HG03378 (cell line): ENCODE results near the gene WDR46.
A peak's percentile ranks its signal among the peaks of the same experiment; 100 is the strongest.

Experiments
- ATAC-seq: cut with Tn5 transposase; IDR thresholded peaks from one replicate; pipeline ENCODE4 v1.9.1; 2021; ENCODE audit warnings: mild to moderate bottlenecking, moderate library complexity; ENCODE audit not compliant: unreplicated experiment

The WDR46 gene

GRCh38 chr6:33314515-33314942, 25.5 kb upstream of the WDR46 start:
- no peak for ATAC-seq

GRCh38 chr6:33313709-33314514, 24.9 kb upstream of the WDR46 start, which contains the start of gene TAPBP:
TAPBP (minus strand) TSS chr6:33314078; CDS start chr6:33314041, 37 bp downstream.
- no peak for ATAC-seq

GRCh38 chr6:33313105-33313708, 24.2 kb upstream of the WDR46 start:
- ATAC-seq, result no peak

GRCh38 chr6:33312361-33313104, 23.5 kb upstream of the WDR46 start:
- no peak for ATAC-seq

- no peak for ATAC-seq
Observed at GRCh38 chr6:33306356-33306755, 17.3 kb upstream of the WDR46 start.

- ATAC-seq, result no peak
Observed at GRCh38 chr6:33305052-33305451, 16.0 kb upstream of the WDR46 start.

GRCh38 chr6:33304216-33304615, 15.2 kb upstream of the WDR46 start:
- no peak for ATAC-seq

- ATAC-seq, result no peak
Observed at GRCh38 chr6:33301877-33302276, 12.8 kb upstream of the WDR46 start.

GRCh38 chr6:33299237-33299944, 10.4 kb upstream of the WDR46 start:
- peak; percentile 60 for ATAC-seq

GRCh38 chr6:33298773-33299236, 9.8 kb upstream of the WDR46 start, which contains the start of gene RGL2:
RGL2 (minus strand) TSS chr6:33298942; CDS start chr6:33298610, 332 bp downstream.
- peak; percentile 15 for ATAC-seq

GRCh38 chr6:33297956-33298772, 9.1 kb upstream of the WDR46 start:
- no peak for ATAC-seq

- no peak for ATAC-seq
Observed at GRCh38 chr6:33297406-33297955, 8.4 kb upstream of the WDR46 start.

GRCh38 chr6:33296797-33297405, 7.9 kb upstream of the WDR46 start:
- ATAC-seq, result no peak

GRCh38 chr6:33295621-33296369, 6.8 kb upstream of the WDR46 start:
- ATAC-seq, result no peak

- ATAC-seq, result no peak
Observed at GRCh38 chr6:33294086-33294823, 5.2 kb upstream of the WDR46 start.

- ATAC-seq, result no peak
Observed at GRCh38 chr6:33292996-33293682, 4.1 kb upstream of the WDR46 start.

GRCh38 chr6:33290459-33290858, 1.4 kb upstream of the WDR46 start:
- ATAC-seq, result no peak
